HepG2 (cell line): Measurements from ENCODE around the gene UBTD1. TPM values are rescaled to one million over a fixed set of nuclear protein-coding genes. Genes with fewer than 3 reads are reported as not detected.

Experiments
- ATAC-seq: fragments of 200-7000 bp; cut with Tn5 transposase; 3 replicates; pipeline ENCODE4 v1.9.1; 2020; ENCODE audit warnings: mild to moderate bottlenecking, moderate library complexity
- BruUV-seq: library from RNA; stranded (reverse); fragments of 400-500 nt; replicated peaks from 2 replicates; lab custom pipeline; 2021; lab: Mats Ljungman, UMichigan
- CTCF ChIA-PET: fragments of 300-600 bp; formaldehyde crosslinking; extraction: SDS; loops from one replicate; lab custom pipeline; 2021; ENCODE audit warnings: low total read pairs, inconsistent platforms, low intra/inter-chr PET ratio; lab: Yijun Ruan, JAX
- POLR2A ChIA-PET: fragments of 350-600 bp; sonication (Branson Sonifier 250); formaldehyde crosslinking; loops from one replicate; lab custom pipeline; 2020; ENCODE audit warnings: antibody characterized with exemption, inconsistent platforms; lab: Yijun Ruan, JAX
- DNase-seq: peaks from one replicate; pipeline ENCODE4 v3.0.0-alpha.2; 2015; ENCODE audit warnings: low spot score
- FAIRE-seq: peaks from 3 replicates; lab custom pipeline; 2011; peaks lifted over from hg19 to GRCh38; lab: Jason Lieb, UNC
- H2AFZ ChIP-seq: one replicate; pipeline ENCODE4 v1.6.1; 2011; ENCODE audit warnings: low read length, inconsistent platforms
- H3K27ac ChIP-seq: fragments of 300-600 bp; 3 replicates; pipeline ENCODE4 v1.8.0; 2011; ENCODE audit warnings: mixed run types, mild to moderate bottlenecking, mixed read lengths, low read length, inconsistent platforms; ENCODE audit not compliant: insufficient read depth; ENCODE audit errors: extremely low read length
- H3K27me3 ChIP-seq, 2 experiments: fragments of 200-600 bp in 1 of 2; 2 replicates in 1 of 2; 3 replicates in 1 of 2; pipeline versions ENCODE4 v1.6.0 to v1.8.0; 2011; ENCODE audit warnings: low read length in 2 of 2, mild to moderate bottlenecking in 2 of 2, moderate library complexity in 2 of 2, inconsistent platforms in 1 of 2; ENCODE audit not compliant: insufficient read depth in 2 of 2, control insufficient read depth in 1 of 2
- H3K36me3 ChIP-seq, 2 experiments: fragments of 200-600 bp in 1 of 2; replicated peaks in 1 of 2; 2 replicates in 1 of 2; 3 replicates in 1 of 2; pipeline versions ENCODE4 v1.5.1 to v1.8.0; 2011; ENCODE audit warnings: low read length in 2 of 2, inconsistent platforms in 1 of 2; ENCODE audit not compliant: insufficient read depth in 2 of 2, control insufficient read depth in 1 of 2
- H3K4me1 ChIP-seq: 2 replicates; pipeline ENCODE4 v1.5.1; 2012; ENCODE audit warnings: low read length, inconsistent platforms; ENCODE audit not compliant: insufficient read depth
- H3K4me2 ChIP-seq: 2 replicates; pipeline ENCODE4 v1.6.0; 2011; ENCODE audit warnings: low read depth, low read length, inconsistent platforms
- H3K4me3 ChIP-seq, 3 experiments: fragments of 200-600 bp in 1 of 3; sonication (generic), shearing (Covaris generic) in 1 of 3; replicated peaks in 1 of 3; 2 replicates each; pipeline ENCODE4 v1.5.1; 2011 to 2016; ENCODE audit warnings: low read length in 3 of 3, inconsistent platforms in 2 of 3, low read depth in 2 of 3, mild to moderate bottlenecking in 2 of 3, control low read depth in 1 of 3, mixed read lengths in 1 of 3; ENCODE audit not compliant: insufficient read depth in 1 of 3
- H3K79me2 ChIP-seq: one replicate; pipeline ENCODE4 v1.6.1; 2011; ENCODE audit warnings: low read length, inconsistent platforms; ENCODE audit not compliant: insufficient read depth
- H3K9ac ChIP-seq: 2 replicates; pipeline ENCODE4 v1.6.0; 2011; ENCODE audit warnings: mild to moderate bottlenecking, low read depth, low read length, inconsistent platforms; ENCODE audit not compliant: insufficient read depth
- H3K9me3 ChIP-seq: 2 replicates; pipeline ENCODE4 v1.5.1; 2012; ENCODE audit warnings: mild to moderate bottlenecking, low read length
- H4K20me1 ChIP-seq: 2 replicates; pipeline ENCODE4 v1.6.0; 2011; ENCODE audit warnings: inconsistent platforms, mild to moderate bottlenecking, low read length, moderate library complexity; ENCODE audit not compliant: insufficient read depth
- CTCF ChIP-seq: sonication (generic); formaldehyde crosslinking; IDR thresholded peaks from 2 replicates; pipeline ENCODE4 v1.5.0; 2020; ENCODE audit warnings: mild to moderate bottlenecking, missing genetic modification reagents, moderate library complexity
- SMYD3 ChIP-seq: sonication (generic); formaldehyde crosslinking; IDR thresholded peaks from 2 replicates; pipeline ENCODE4 v1.8.1; 2023; ENCODE audit warnings: mild to moderate bottlenecking, missing genetic modification reagents
- TFDP2 ChIP-seq: sonication (generic); formaldehyde crosslinking; IDR thresholded peaks from 2 replicates; pipeline ENCODE4 v1.4.0; 2020; ENCODE audit warnings: missing genetic modification reagents
- YEATS2 ChIP-seq: sonication (generic); formaldehyde crosslinking; IDR thresholded peaks from 2 replicates; pipeline ENCODE4 v1.4.0; 2020; ENCODE audit warnings: missing genetic modification reagents, borderline replicate concordance
- ZC3H13 ChIP-seq: sonication (generic); formaldehyde crosslinking; IDR thresholded peaks from 2 replicates; pipeline ENCODE4 v1.8.1; 2023; ENCODE audit warnings: mild to moderate bottlenecking, missing genetic modification reagents, moderate library complexity
- ZNF256 ChIP-seq: sonication (generic); formaldehyde crosslinking; conservative IDR thresholded peaks from 2 replicates; pipeline ENCODE4 v1.4.0; 2020; ENCODE audit warnings: missing genetic modification reagents
- ZSCAN20 ChIP-seq: sonication (generic); formaldehyde crosslinking; IDR thresholded peaks from 2 replicates; pipeline ENCODE4 v1.4.0; 2020; ENCODE audit warnings: missing genetic modification reagents, mild to moderate bottlenecking, borderline replicate concordance
- WGBS: methylation state at CpG from one replicate; pipeline ENCODE4 v1.1.6; 2017; ENCODE audit warnings: low lambda C conversion rate; 5-methylcytosine and 5-hydroxymethylcytosine counted together
- in situ Hi-C: cut with HindIII; loops from 2 replicates; pipeline ENCODE4 v1.10.0; 2017; ENCODE audit warnings: low pct_unique_long_range_greater_than_20kb; ENCODE audit not compliant: extremely low pct_ligation_motif_present
- intact Hi-C: fragments of 100-400 bp; cut with micrococcal nuclease; formaldehyde crosslinking; loops from one replicate; pipeline ENCODE4 v1.10.0; 2022; ENCODE audit not compliant: unreplicated experiment
- polyA plus RNA-seq, 8 experiments: library from polyadenylated mRNA; depleted of rRNA in 3 of 8; stranded (reverse) in 7 of 8; unstranded in 1 of 8; fragments of >200 nt; fragmentation: Illumina TruSeq in 4 of 8; extraction: Trizol in 4 of 8; gene quantifications; 2 replicates each; pipeline versions ENCODE4 v1.2.1 to v1.2.3, GENCODE V29; 2011 to 2016; ENCODE audit warnings: low read depth in 4 of 8, missing spikeins in 1 of 8, mixed read lengths in 1 of 8; ENCODE audit not compliant: insufficient read depth in 1 of 8
- total RNA-seq, 5 experiments: library from RNA; depleted of rRNA; stranded (reverse); fragments of >200 nt; fragmentation: Illumina TruSeq; extraction: Trizol; gene quantifications; 2 replicates each; pipeline ENCODE4 v1.2.3, GENCODE V29; 2016; ENCODE audit warnings: low read depth in 1 of 5
- TF ChIP-seq, protein P1 (sequence below): sonication (generic); formaldehyde crosslinking; IDR thresholded peaks from 2 replicates; pipeline ENCODE4 v1.5.1; 2020; ENCODE audit warnings: missing genetic modification reagents, mild to moderate bottlenecking, borderline replicate concordance

The UBTD1 gene
- total and polyA plus RNA-seq, 2 of the 13 experiments (the other 11 are each of a cell fraction or from before 2014, with no cell fraction given): 7.9 to 10.0 TPM

DNA sequence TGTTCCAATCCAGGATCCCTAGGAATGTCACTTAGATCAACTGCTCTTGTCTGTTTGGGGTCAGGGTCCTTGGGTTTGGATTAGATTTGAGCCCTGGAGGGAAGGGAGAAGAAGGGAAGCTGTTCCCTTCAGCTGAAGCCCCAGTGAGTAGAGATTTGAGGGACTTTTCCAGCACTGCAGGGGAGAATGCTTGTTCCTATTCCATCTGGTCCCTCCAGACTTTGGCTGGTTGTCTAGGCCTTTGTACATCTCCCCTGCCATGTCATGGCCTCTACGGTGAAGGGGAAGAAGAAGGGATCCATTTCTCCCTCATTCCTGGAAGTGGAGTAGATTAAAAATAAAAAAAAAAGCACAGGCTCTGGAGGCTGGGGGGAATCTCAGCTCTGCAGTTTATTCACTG lies 101.9 kb downstream of the UBTD1 start:
- BruUV-seq: no TSS peak

More for the DNA sequence above, 101.9 kb downstream of the UBTD1 start:
- Histone ChIP-seq H3K4me3 (no peak overlapping the region), H3K27ac (no peak overlapping the region), H3K79me2 (no peaks in the 10 kb centered on the region), H3K9me3 (no peaks in the 10 kb centered on the region), H3K4me1 (peaks cover 40% of the 10 kb centered on the region), H3K4me2 (no peak overlapping the region), H3K36me3 (no peaks in the 10 kb centered on the region), H2AFZ (no peak overlapping the region), H4K20me1 (no peaks in the 10 kb centered on the region), H3K27me3 (no peaks in the 10 kb centered on the region; a peak in 1 of 5 replicates), H3K9ac (no peak overlapping the region)
- POLR2A ChIA-PET: no interaction called here
- CTCF ChIA-PET: no interaction called here
- FAIRE-seq (no peak), DNase-seq (no peak), ATAC-seq (no peak)
- in situ Hi-C loops: no loop called here
- TF ChIP-seq ZC3H13 (CRISPR knock-in tag): no peak
- TF ChIP-seq, protein P1, sequence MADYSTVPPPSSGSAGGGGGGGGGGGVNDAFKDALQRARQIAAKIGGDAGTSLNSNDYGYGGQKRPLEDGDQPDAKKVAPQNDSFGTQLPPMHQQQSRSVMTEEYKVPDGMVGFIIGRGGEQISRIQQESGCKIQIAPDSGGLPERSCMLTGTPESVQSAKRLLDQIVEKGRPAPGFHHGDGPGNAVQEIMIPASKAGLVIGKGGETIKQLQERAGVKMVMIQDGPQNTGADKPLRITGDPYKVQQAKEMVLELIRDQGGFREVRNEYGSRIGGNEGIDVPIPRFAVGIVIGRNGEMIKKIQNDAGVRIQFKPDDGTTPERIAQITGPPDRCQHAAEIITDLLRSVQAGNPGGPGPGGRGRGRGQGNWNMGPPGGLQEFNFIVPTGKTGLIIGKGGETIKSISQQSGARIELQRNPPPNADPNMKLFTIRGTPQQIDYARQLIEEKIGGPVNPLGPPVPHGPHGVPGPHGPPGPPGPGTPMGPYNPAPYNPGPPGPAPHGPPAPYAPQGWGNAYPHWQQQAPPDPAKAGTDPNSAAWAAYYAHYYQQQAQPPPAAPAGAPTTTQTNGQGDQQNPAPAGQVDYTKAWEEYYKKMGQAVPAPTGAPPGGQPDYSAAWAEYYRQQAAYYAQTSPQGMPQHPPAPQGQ (CRISPR knock-in tag): no peak
- TF ChIP-seq TFDP2: no peak
- no peak for TF ChIP-seq ZNF256
- no peak for TF ChIP-seq ZSCAN20 (CRISPR knock-in tag)
- no peak for TF ChIP-seq CTCF
- TF ChIP-seq SMYD3 (CRISPR knock-in tag): no peak
- TF ChIP-seq YEATS2: no peak
- intact Hi-C loops: no loop called here
- 100% methylated on average over 1 of the region's 1 CpG for WGBS
